Breast epithelium (tissue), 3 donors: Measurements from ENCODE around the gene ARHGEF12.

Experiments
- POLR2AphosphoS5 ChIP-seq, 3 donors: sonication (generic); formaldehyde crosslinking; IDR thresholded peaks; one replicate each; pipeline ENCODE4 v1.6.1; 2017; ENCODE audit warnings: antibody characterized with exemption in 3 of 3
- TF ChIP-seq, protein P1 (sequence below), 3 donors: fragments of 450-650 bp; IDR thresholded peaks; one replicate each; pipeline ENCODE4 v1.5.1; 2016 to 2017; ENCODE audit warnings: antibody characterized with exemption in 3 of 3, mild to moderate bottlenecking in 3 of 3, moderate library complexity in 3 of 3

DNA sequence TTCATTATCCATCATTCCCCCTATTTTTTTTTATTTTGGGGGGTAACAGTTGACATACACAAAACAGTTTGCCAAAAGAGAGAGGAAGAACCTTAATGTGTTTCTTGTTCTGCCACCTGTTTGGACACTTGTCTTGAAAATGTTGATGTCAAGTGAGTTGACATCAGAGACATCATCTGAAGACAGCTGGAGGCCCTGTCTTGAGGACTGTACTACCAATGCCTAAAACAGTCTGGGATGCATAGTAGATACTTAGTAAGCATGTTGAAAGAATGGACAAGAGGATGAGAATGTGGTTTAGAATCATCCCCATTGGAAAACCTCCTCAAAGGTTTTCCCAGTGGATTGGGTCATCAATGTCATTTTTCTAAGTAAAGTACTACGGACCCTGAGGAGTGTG lies 2.4 kb upstream of the ARHGEF12 start:
- no peak for TF ChIP-seq POLR2AphosphoS5 (IDR thresholded peaks at IDR 0.05)
- TF ChIP-seq, protein P1, sequence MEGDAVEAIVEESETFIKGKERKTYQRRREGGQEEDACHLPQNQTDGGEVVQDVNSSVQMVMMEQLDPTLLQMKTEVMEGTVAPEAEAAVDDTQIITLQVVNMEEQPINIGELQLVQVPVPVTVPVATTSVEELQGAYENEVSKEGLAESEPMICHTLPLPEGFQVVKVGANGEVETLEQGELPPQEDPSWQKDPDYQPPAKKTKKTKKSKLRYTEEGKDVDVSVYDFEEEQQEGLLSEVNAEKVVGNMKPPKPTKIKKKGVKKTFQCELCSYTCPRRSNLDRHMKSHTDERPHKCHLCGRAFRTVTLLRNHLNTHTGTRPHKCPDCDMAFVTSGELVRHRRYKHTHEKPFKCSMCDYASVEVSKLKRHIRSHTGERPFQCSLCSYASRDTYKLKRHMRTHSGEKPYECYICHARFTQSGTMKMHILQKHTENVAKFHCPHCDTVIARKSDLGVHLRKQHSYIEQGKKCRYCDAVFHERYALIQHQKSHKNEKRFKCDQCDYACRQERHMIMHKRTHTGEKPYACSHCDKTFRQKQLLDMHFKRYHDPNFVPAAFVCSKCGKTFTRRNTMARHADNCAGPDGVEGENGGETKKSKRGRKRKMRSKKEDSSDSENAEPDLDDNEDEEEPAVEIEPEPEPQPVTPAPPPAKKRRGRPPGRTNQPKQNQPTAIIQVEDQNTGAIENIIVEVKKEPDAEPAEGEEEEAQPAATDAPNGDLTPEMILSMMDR (IDR thresholded peaks at IDR 0.05), result no peak
